Gastroesophageal sphincter (tissue), 4 donors: ENCODE results near the gene ABCA4. TPM values are rescaled to one million over a fixed set of nuclear protein-coding genes. Genes with fewer than 3 reads are reported as not detected.

ENCODE experiments used
- ATAC-seq: fragments of 150-250 bp; one replicate; pipeline ENCODE4 v1.9.1; 2016; ENCODE audit warnings: mild to moderate bottlenecking, moderate library complexity
- H3K27ac ChIP-seq, 4 donors: fragments of 200-600 bp; sonication (generic) in 3 of 4; 1 replicate in 3 of 4; 2 replicates in 1 of 4; pipeline ENCODE4 v1.5.1; 2016 to 2019
- H3K27me3 ChIP-seq: fragments of 200-600 bp; sonication (generic); one replicate; pipeline ENCODE4 v1.5.1; 2019
- H3K36me3 ChIP-seq, 2 donors: fragments of 200-600 bp; sonication (generic); one replicate each; pipeline ENCODE4 v1.5.1; 2019; ENCODE audit warnings: control low read depth in 1 of 2
- H3K4me1 ChIP-seq, 3 donors: fragments of 200-600 bp; sonication (generic); 1 replicate in 2 of 3; 2 replicates in 1 of 3; pipeline ENCODE4 v1.5.1; 2016 to 2019; ENCODE audit warnings: control low read depth in 2 of 3
- H3K4me3 ChIP-seq, 2 donors: fragments of 200-600 bp; sonication (generic); one replicate each; pipeline ENCODE4 v1.5.1; 2019; ENCODE audit warnings: mild to moderate bottlenecking in 1 of 2, moderate library complexity in 1 of 2
- H3K9me3 ChIP-seq, 3 donors: fragments of 200-600 bp; sonication (generic); one replicate each; pipeline ENCODE4 v1.5.1; 2017 to 2019; ENCODE audit warnings: control low read depth in 2 of 3
- CTCF ChIP-seq, 4 experiments: fragments of 200-600 bp in 2 of 4; fragments of 450-650 bp in 2 of 4; sonication (generic) in 1 of 4; IDR thresholded peaks; one replicate each; pipeline ENCODE4 v1.5.1; 2017 to 2019; ENCODE audit warnings: antibody characterized with exemption in 4 of 4, mild to moderate bottlenecking in 2 of 4, moderate library complexity in 2 of 4
- EP300 ChIP-seq: sonication (generic); formaldehyde crosslinking; IDR thresholded peaks from one replicate; pipeline ENCODE4 v1.6.1; 2017; ENCODE audit warnings: antibody characterized with exemption, mild to moderate bottlenecking
- POLR2A ChIP-seq, 2 donors: fragments of 450-650 bp; IDR thresholded peaks; one replicate each; pipeline ENCODE4 v1.6.1; 2017; ENCODE audit warnings: antibody characterized with exemption in 2 of 2, mild to moderate bottlenecking in 2 of 2, moderate library complexity in 1 of 2
- POLR2AphosphoS5 ChIP-seq: sonication (generic); formaldehyde crosslinking; IDR thresholded peaks from one replicate; pipeline ENCODE4 v1.6.1; 2017; ENCODE audit warnings: antibody characterized with exemption
- WGBS, 2 donors: methylation state at CpG; one replicate each; pipeline ENCODE4 v1.1.5; 2018; ENCODE audit warnings: low coverage in 1 of 2; 5-methylcytosine and 5-hydroxymethylcytosine counted together
- total RNA-seq, 4 donors: library from RNA; depleted of rRNA; stranded (reverse); fragments of >200 nt; gene quantifications; one replicate each; pipeline ENCODE4 v1.1.0, GENCODE V29; 2016

Gene ABCA4
- total RNA-seq, 4 donors from 2014 or later: 0.19 to 0.27 TPM; not detected in 2

GRCh38 chr1:94068999-94069918 lies 51.7 kb downstream of the ABCA4 start:
- Histone ChIP-seq H3K27me3 (no peaks in the 10 kb centered on the region), H3K4me3 (no peak overlapping the region), H3K27ac (peak overlapping the region in 3 of 4 donors; percentile 54 to 69 (median 62)), H3K4me1 (peaks cover 0 to 32% (median 6%) of the 10 kb centered on the region in 3 donors), H3K9me3 (no peaks in the 10 kb centered on the region), H3K36me3 (no peaks in the 10 kb centered on the region)
- no peak for ATAC-seq
- TF ChIP-seq POLR2A (IDR thresholded peaks at IDR 0.05): no peak
- TF ChIP-seq POLR2AphosphoS5: peak; percentile 22
- no peak for TF ChIP-seq EP300
- 33 to 42% methylated on average over 12 of the region's 16 CpGs for WGBS, 2 donors

- TF ChIP-seq POLR2A (IDR thresholded peaks at IDR 0.05) (no peak), POLR2AphosphoS5 (no peak), EP300 (no peak), CTCF (IDR thresholded peaks at IDR 0.05) (no peak)
- H3K4me3 ChIP-seq: no peak overlapping the region
- 86 to 90% methylated on average over 1 to 6 of the region's 6 CpGs for WGBS, 2 donors
- no peaks in the 10 kb centered on the region for H3K27me3 ChIP-seq
- ATAC-seq: no peak
- H3K4me1 ChIP-seq: peaks cover 0 to 41% (median 12%) of the 10 kb centered on the region in 3 donors
- H3K27ac ChIP-seq: peak overlapping the region in 3 of 4 donors; percentile 54 to 69 (median 62)
- H3K36me3 ChIP-seq: no peaks in the 10 kb centered on the region
- H3K9me3 ChIP-seq: no peaks in the 10 kb centered on the region
These were observed 52.6 kb downstream of the ABCA4 start for GRCh38 chr1:94068096-94068998.

GRCh38 chr1:94067196-94067595 lies 53.8 kb downstream of the ABCA4 start:
- no peak for TF ChIP-seq POLR2AphosphoS5
- no peak for TF ChIP-seq CTCF (IDR thresholded peaks at IDR 0.05)
- TF ChIP-seq EP300: no peak
- TF ChIP-seq POLR2A (IDR thresholded peaks at IDR 0.05): no peak
- no peaks in the 10 kb centered on the region for H3K9me3 ChIP-seq
- H3K4me3 ChIP-seq: no peak overlapping the region
- WGBS, 2 donors: 87 to 100% methylated on average over 3 of the region's 3 CpGs
- no peaks in the 10 kb centered on the region for H3K27me3 ChIP-seq
- no peak overlapping the region for H3K27ac ChIP-seq
- peaks cover 0 to 47% (median 12%) of the 10 kb centered on the region in 3 donors for H3K4me1 ChIP-seq
- ATAC-seq: no peak
- no peaks in the 10 kb centered on the region for H3K36me3 ChIP-seq

GRCh38 chr1:94063379-94063778 lies 57.6 kb downstream of the ABCA4 start:
- Histone ChIP-seq H3K4me3 (no peak overlapping the region), H3K27ac (peak overlapping the region in 1 of 4 donors; percentile 48), H3K4me1 (peaks cover 0 to 34% (median 9%) of the 10 kb centered on the region in 3 donors), H3K36me3 (no peaks in the 10 kb centered on the region), H3K27me3 (no peaks in the 10 kb centered on the region), H3K9me3 (no peaks in the 10 kb centered on the region)
- TF ChIP-seq POLR2AphosphoS5 (no peak), CTCF (IDR thresholded peaks at IDR 0.05) (peak in 3 of 4 experiments; percentile 16 to 44 (median 40))
- peak; percentile 46 for ATAC-seq
- 11% methylated on average over 2 of the region's 5 CpGs; no CpG with 5 or more reads in 1 of the 2 donors for WGBS, 2 donors
